ENCODE data around the gene TMPRSS11D. TPM values are rescaled to one million over a fixed set of nuclear protein-coding genes. Genes with fewer than 3 reads are reported as not detected.

The TMPRSS11D gene
- total and polyA plus RNA-seq, 2 of the 8 experiments (the other 6 are each of a cell fraction or from before 2014, with no cell fraction given) = not detected

DNA sequence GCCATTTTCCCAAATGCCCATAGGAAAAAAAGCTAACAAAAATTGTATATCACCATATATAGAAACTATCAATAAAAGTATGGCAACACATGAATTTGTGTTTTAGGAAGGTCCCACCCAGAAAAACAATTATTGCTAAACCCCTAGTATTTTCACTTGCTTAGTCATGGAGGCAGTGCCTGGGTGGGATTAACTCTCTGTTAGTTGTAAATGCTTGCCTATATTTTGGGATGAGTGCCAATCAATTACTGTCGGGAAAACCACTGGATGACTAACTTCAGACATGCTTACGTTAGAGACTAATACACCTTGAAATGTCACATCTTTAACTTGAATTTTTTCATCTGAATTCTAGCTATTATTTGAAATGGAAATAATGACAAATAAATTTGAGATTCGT lies 45.6 kb upstream of the TMPRSS11D start (continued):
- TF ChIP-seq, protein P1, sequence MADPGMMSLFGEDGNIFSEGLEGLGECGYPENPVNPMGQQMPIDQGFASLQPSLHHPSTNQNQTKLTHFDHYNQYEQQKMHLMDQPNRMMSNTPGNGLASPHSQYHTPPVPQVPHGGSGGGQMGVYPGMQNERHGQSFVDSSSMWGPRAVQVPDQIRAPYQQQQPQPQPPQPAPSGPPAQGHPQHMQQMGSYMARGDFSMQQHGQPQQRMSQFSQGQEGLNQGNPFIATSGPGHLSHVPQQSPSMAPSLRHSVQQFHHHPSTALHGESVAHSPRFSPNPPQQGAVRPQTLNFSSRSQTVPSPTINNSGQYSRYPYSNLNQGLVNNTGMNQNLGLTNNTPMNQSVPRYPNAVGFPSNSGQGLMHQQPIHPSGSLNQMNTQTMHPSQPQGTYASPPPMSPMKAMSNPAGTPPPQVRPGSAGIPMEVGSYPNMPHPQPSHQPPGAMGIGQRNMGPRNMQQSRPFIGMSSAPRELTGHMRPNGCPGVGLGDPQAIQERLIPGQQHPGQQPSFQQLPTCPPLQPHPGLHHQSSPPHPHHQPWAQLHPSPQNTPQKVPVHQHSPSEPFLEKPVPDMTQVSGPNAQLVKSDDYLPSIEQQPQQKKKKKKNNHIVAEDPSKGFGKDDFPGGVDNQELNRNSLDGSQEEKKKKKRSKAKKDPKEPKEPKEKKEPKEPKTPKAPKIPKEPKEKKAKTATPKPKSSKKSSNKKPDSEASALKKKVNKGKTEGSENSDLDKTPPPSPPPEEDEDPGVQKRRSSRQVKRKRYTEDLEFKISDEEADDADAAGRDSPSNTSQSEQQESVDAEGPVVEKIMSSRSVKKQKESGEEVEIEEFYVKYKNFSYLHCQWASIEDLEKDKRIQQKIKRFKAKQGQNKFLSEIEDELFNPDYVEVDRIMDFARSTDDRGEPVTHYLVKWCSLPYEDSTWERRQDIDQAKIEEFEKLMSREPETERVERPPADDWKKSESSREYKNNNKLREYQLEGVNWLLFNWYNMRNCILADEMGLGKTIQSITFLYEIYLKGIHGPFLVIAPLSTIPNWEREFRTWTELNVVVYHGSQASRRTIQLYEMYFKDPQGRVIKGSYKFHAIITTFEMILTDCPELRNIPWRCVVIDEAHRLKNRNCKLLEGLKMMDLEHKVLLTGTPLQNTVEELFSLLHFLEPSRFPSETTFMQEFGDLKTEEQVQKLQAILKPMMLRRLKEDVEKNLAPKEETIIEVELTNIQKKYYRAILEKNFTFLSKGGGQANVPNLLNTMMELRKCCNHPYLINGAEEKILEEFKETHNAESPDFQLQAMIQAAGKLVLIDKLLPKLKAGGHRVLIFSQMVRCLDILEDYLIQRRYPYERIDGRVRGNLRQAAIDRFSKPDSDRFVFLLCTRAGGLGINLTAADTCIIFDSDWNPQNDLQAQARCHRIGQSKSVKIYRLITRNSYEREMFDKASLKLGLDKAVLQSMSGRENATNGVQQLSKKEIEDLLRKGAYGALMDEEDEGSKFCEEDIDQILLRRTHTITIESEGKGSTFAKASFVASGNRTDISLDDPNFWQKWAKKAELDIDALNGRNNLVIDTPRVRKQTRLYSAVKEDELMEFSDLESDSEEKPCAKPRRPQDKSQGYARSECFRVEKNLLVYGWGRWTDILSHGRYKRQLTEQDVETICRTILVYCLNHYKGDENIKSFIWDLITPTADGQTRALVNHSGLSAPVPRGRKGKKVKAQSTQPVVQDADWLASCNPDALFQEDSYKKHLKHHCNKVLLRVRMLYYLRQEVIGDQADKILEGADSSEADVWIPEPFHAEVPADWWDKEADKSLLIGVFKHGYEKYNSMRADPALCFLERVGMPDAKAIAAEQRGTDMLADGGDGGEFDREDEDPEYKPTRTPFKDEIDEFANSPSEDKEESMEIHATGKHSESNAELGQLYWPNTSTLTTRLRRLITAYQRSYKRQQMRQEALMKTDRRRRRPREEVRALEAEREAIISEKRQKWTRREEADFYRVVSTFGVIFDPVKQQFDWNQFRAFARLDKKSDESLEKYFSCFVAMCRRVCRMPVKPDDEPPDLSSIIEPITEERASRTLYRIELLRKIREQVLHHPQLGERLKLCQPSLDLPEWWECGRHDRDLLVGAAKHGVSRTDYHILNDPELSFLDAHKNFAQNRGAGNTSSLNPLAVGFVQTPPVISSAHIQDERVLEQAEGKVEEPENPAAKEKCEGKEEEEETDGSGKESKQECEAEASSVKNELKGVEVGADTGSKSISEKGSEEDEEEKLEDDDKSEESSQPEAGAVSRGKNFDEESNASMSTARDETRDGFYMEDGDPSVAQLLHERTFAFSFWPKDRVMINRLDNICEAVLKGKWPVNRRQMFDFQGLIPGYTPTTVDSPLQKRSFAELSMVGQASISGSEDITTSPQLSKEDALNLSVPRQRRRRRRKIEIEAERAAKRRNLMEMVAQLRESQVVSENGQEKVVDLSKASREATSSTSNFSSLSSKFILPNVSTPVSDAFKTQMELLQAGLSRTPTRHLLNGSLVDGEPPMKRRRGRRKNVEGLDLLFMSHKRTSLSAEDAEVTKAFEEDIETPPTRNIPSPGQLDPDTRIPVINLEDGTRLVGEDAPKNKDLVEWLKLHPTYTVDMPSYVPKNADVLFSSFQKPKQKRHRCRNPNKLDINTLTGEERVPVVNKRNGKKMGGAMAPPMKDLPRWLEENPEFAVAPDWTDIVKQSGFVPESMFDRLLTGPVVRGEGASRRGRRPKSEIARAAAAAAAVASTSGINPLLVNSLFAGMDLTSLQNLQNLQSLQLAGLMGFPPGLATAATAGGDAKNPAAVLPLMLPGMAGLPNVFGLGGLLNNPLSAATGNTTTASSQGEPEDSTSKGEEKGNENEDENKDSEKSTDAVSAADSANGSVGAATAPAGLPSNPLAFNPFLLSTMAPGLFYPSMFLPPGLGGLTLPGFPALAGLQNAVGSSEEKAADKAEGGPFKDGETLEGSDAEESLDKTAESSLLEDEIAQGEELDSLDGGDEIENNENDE (IDR thresholded peaks at IDR 0.05; ENCODE audit: insufficient replicate concordance, low read length) = no peak
- TF ChIP-seq NRF1 (IDR thresholded peaks at IDR 0.05; ENCODE audit: low read depth, low read length) (no peak), USF2 (IDR thresholded peaks at IDR 0.05; ENCODE audit: low read length) (no peak), SUZ12 (IDR thresholded peaks at IDR 0.05; ENCODE audit: low read length) (no peak), TEAD4 (IDR thresholded peaks at IDR 0.05; ENCODE audit: low read depth, low read length) (no peak), GTF2F1 (IDR thresholded peaks at IDR 0.05; ENCODE audit: borderline replicate concordance, low read depth, low read length) (no peak), EP300 (IDR thresholded peaks at IDR 0.05; ENCODE audit: borderline replicate concordance in 1 of 2, low read depth in 2 of 2, low read length in 2 of 2) (no peak), SIRT6 (IDR thresholded peaks at IDR 0.05; ENCODE audit: low read length) (no peak), CREB1 (IDR thresholded peaks at IDR 0.05) (no peak)
